ENCODE measurements around the gene MYRF. TPM values are rescaled to one million over a fixed set of nuclear protein-coding genes. Genes with fewer than 3 reads are reported as not detected.

Gene MYRF
- total and polyA plus RNA-seq, 11 donors: 0.11 to 41.2 (median 0.25) TPM; not detected in 2

DNA sequence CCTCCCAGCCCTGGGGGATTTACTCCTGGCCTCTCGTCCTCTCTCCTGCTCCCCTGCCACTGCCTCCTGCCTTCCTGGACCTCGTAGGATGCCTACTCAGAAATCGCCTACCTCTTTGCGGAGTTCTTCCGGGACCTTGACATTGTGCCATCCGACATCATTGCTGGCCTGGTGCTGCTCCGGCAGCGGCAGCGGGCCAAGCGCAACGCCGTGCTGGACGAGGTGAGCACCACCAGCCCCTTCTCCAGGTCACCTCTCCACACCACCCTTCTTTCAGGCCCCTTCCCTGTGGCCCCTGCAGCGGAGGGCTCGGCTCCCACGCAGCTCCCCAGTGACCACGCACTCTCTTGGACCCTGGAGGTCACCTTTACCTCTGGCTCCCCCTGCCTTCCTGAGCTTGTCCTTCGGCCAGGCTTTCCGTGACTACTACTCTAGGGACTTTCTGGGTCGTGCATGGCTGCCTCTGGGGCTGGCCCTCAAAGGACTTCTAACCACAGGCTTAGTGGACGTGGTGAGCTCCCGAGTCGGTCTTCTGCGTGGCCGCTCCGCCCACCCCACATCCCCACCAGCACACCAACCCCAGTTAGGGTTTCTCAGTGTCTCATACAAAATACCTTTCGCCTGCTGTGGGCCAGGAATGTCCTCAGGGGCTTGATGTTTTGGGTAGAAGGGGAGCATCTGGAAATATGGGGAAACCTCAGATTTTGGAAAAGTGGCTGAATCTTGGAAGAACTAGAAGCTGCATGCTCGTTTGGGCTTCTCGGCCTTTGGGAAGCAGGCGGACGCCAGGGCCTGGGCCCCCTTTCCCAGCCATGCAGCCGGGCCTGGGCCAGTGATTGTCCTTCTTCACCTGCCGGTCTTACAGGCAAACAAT lies 24.1 kb upstream of the MYRF start:
- ATAC-seq: no peak
- H3K9me3 ChIP-seq: no peaks in the 10 kb centered on the region
- no peaks in the 10 kb centered on the region for H3K27me3 ChIP-seq
- peaks cover 0 to 34% (median 4%) of the 10 kb centered on the region in 9 donors for H3K36me3 ChIP-seq
- H3K4me1 ChIP-seq: peaks cover 0 to 43% (median 9%) of the 10 kb centered on the region in 12 donors
- TF ChIP-seq, protein P1, sequence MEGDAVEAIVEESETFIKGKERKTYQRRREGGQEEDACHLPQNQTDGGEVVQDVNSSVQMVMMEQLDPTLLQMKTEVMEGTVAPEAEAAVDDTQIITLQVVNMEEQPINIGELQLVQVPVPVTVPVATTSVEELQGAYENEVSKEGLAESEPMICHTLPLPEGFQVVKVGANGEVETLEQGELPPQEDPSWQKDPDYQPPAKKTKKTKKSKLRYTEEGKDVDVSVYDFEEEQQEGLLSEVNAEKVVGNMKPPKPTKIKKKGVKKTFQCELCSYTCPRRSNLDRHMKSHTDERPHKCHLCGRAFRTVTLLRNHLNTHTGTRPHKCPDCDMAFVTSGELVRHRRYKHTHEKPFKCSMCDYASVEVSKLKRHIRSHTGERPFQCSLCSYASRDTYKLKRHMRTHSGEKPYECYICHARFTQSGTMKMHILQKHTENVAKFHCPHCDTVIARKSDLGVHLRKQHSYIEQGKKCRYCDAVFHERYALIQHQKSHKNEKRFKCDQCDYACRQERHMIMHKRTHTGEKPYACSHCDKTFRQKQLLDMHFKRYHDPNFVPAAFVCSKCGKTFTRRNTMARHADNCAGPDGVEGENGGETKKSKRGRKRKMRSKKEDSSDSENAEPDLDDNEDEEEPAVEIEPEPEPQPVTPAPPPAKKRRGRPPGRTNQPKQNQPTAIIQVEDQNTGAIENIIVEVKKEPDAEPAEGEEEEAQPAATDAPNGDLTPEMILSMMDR (IDR thresholded peaks at IDR 0.05): no peak
- TF ChIP-seq POLR2A (IDR thresholded peaks at IDR 0.05): no peak
- no peak overlapping the region for H3K4me3 ChIP-seq
- 88 to 92% (median 90%) methylated on average over 32 to 33 of the region's 33 CpGs for WGBS, 4 donors
- peak overlapping the region in 1 of 12 donors; percentile 13 for H3K27ac ChIP-seq
- intact Hi-C loops (cut with DNase I): no loop called here
- DNase-seq: no peak

DNA sequence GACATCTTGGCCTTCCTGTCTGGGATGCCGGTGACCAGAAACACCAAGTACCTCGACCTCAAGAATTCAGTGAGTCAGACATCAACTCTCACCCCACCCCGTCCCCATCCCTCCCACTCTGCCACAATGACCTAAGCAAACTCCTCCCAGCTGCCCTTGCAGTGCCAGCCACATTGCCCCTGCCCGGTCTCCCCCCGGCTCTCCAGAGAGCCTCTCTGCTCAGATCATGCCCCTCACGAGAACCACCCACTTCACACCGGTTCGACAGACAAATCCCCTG lies 23.6 kb upstream of the MYRF start:
- whole genome bisulfite sequencing, 4 donors: 68 to 84% (median 74%) methylated on average over 8 of the region's 8 CpGs
- TF ChIP-seq POLR2A (IDR thresholded peaks at IDR 0.05): no peak
- TF ChIP-seq, protein P1 (IDR thresholded peaks at IDR 0.05): no peak
- Histone ChIP-seq H3K27ac (no peak overlapping the region), H3K4me3 (no peak overlapping the region), H3K4me1 (peaks cover 0 to 43% (median 10%) of the 10 kb centered on the region in 12 donors), H3K27me3 (no peaks in the 10 kb centered on the region), H3K9me3 (no peaks in the 10 kb centered on the region), H3K36me3 (peaks cover 0 to 29% (median 0%) of the 10 kb centered on the region in 9 donors)
- ATAC-seq (no peak), DNase-seq (no peak)
- intact Hi-C loops (cut with DNase I): no loop called here

DNA sequence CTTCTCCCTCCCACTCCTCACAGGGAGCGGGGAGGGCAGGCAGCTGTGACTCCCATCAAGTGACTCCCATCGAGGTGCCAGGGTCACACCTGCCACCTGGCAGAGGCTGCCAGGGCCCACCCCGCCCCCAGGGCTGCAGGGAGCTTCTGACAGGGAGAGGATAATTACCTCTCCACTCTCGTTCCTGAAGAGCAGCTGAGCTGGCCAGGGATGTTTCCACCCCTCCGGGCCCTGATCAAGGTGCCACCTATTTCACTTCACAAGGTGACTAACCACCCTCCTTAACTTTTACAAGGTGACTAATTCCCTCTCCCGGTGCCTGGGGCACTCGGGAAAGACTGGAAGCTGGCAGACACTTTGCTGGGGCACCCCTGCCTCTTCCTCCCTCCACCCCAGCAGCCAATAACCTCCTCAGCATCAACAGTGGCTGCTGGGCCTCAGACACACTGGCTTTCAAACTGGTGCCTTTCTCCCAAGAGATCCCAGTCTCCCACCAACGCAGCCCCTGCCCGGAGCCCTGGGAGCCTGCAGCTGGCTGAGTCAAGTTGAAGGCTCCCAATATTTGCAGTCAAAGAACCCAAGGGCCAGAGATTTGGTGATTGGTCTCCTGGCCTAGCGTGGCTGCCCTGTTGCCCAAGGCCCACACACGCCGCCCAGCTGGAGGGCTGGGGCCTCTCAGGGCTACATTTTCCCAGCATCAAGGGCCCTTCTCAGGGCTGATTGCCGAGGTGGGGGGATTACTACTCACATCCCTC lies 22.0 kb upstream of the MYRF start:
- Histone ChIP-seq H3K9me3 (no peaks in the 10 kb centered on the region), H3K27me3 (no peaks in the 10 kb centered on the region), H3K4me1 (peaks cover 0 to 39% (median 10%) of the 10 kb centered on the region in 12 donors), H3K4me3 (no peak overlapping the region), H3K27ac (no peak overlapping the region), H3K36me3 (peaks cover 0 to 36% (median 3%) of the 10 kb centered on the region in 9 donors)
- ATAC-seq (no peak), DNase-seq (no peak)
- TF ChIP-seq, protein P1 (IDR thresholded peaks at IDR 0.05): no peak
- no peak for TF ChIP-seq POLR2A (IDR thresholded peaks at IDR 0.05)
- intact Hi-C loops (cut with DNase I): loop anchor here in 3 of 10 donors (5.0 to 10.0 kb wide), 3 partner anchors 246 to 256 kb away; a partner anchor contains a TSS
- WGBS, 4 donors: 80 to 85% (median 84%) methylated on average over 11 to 13 of the region's 13 CpGs

Data from heart left ventricle (tissue), 16 donors.